IPS DF 19.7 (cell line): ENCODE results near the gene LCP2.

ENCODE experiments used
- DNase-seq: peaks from one replicate; pipeline ENCODE4 v3.0.0-alpha.2; 2013; ENCODE audit warnings: low read depth, low spot score

The LCP2 gene

DNA sequence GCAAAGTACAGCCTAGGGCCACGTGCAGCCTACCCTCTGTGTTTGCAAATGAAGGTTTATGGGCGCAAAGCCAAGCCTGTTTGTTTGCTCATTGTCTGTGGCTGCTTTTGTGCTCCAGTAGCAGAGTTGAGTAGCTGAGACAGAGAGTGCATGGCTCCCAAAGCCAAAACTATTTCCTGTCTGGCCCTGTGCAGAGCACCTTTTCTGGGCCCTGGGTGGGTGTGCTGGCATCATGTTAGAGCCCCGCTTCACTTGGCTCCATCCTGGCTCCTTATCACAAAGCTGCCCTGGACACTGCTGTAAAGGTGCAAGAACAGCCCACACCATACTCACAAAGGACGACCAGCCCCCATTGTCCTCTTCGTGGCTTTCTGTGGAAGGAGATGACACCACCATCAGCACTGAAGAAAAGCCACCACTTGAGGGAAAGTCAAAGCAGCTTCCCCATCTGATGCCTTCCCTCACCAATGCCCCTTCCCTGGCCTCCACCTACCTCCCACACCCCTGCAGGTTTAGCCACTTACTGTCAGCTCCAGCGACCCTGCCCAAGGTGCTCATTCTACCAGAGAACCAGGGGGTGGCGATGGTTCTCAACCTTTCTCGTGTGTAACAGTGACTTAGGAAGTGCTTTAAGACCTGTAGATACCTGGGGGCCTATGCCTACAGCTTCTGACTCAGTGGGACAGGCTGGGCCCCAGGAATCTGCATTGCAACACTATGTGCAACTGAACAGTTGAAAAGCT is 23.4 kb downstream of the LCP2 start:
- DNase-seq: no peak

- DNase-seq: no peak
Measured at GRCh38 chr5:170270293-170271069, 27.1 kb downstream of the LCP2 start.

- no peak for DNase-seq
Measured at GRCh38 chr5:170269579-170269978, 28.0 kb downstream of the LCP2 start.

DNA sequence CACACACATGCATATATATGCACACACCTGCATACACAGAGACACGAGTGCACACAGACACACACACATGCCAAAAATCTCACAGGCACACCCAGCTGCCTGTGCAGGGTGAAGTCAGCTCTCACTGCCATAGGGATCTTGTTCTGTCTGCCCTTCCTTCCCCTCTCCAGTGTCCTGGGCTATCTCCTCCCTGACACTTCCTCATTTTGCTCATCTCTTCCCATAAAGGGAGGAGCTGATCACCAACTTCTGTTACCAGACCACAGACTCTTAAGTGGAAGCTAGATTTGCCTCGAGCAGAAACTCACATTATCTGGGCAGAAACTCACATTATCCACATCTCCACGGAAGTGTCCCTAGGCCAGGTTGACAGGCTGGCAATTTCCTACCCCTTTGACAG is 28.7 kb downstream of the LCP2 start:
- no peak for DNase-seq

- no peak for DNase-seq
Measured at GRCh38 chr5:170268153-170268689, 29.4 kb downstream of the LCP2 start.

- DNase-seq: no peak
Measured at GRCh38 chr5:170267431-170268152, 30.0 kb downstream of the LCP2 start.

- no peak for DNase-seq
Measured at GRCh38 chr5:170266570-170267381, 30.8 kb downstream of the LCP2 start.

GRCh38 chr5:170265522-170265921 is 32.1 kb downstream of the LCP2 start:
- DNase-seq: no peak

- DNase-seq: no peak
Measured at GRCh38 chr5:170263906-170264305, 33.7 kb downstream of the LCP2 start.

- no peak for DNase-seq
Measured at GRCh38 chr5:170262061-170263045, 35.2 kb downstream of the LCP2 start.

- DNase-seq: no peak
Measured at GRCh38 chr5:170261528-170262043, 36.0 kb downstream of the LCP2 start.

DNA sequence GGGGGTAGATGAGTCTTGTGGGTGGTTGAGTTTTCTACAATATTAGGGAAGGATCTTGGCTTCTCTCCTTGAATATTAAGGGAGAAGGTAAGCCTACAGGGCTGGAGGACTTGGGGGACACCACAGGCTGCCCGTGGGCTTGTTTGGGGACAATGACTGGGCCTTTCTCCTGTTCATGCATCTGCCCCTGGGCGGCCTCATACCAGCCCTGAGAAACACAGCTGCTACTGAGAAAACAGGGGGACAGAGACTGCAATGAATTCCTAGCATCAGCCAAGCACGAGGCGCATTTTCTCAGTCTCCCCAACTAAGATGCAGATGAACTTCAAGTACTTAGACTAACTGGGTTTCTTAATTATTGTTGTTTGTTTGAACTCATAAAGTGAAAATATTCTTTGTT is 40.2 kb downstream of the LCP2 start:
- DNase-seq: no peak

- DNase-seq: no peak
Measured at GRCh38 chr5:170256571-170256970, 41.0 kb downstream of the LCP2 start.

DNA sequence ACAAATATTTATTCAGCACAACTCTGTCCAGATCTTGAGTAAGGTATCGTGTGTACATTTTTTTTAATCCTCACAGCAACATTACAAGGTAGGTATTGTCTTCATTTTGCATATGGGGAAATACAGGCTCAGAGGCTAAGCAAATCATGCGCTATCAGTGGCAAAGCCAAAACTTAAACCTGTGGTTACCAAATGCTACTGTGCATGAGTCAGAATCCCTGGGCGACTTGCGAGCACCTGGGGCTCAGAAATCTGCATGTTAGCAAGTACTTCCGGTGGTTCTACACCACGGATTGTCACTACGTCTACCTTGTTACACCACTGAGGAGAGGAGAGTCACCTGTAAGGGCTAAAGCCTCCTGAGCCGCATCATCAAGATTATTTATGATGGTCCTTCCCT is 43.5 kb downstream of the LCP2 start:
- no peak for DNase-seq

GRCh38 chr5:170252720-170253350 is 44.7 kb downstream of the LCP2 start:
- DNase-seq: no peak

DNA sequence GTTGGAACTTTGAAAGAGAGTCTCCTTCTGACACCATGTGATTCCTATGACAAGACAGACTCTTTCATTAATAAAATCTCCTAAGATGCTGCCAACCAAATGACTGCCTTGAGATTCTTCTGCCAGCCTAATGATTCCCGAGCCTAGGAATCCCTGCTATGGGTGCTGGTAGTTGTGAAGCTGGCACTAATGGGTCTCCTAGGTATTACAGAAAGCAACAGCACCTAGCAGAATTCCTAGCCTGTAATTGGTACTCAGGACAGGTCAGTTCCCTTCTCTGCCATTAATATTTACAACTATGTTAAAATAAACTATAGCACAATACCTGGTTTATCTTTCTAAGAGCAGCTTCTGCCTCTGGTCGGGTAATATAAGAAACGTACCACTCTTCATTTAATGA is 45.5 kb downstream of the LCP2 start:
- DNase-seq: no peak

GRCh38 chr5:170251462-170251861 is 46.1 kb downstream of the LCP2 start:
- no peak for DNase-seq

GRCh38 chr5:170250810-170251317 is 46.7 kb downstream of the LCP2 start:
- no peak for DNase-seq

- no peak for DNase-seq
Measured at GRCh38 chr5:170249355-170249754, 48.2 kb downstream of the LCP2 start.
